Naive thymus-derived CD4-positive, alpha-beta T cell (primary cell): ENCODE data around the gene KLHL8. TPM values are rescaled to one million over a fixed set of nuclear protein-coding genes. Genes with fewer than 3 reads are reported as not detected.

Source experiments
- ATAC-seq: fragments of 150-1000 bp; cut with Tn5 transposase; 2 replicates; pipeline ENCODE4 v1.10.0; 2021; ENCODE audit warnings: mild to moderate bottlenecking, moderate library complexity
- CTCF ChIA-PET: fragments of 350-600 bp; sonication (Branson Sonifier 250); formaldehyde crosslinking; loops from one replicate; lab custom pipeline; 2021; ENCODE audit warnings: antibody characterized with exemption; lab: Charles Lee
- POLR2A ChIA-PET: fragments of 350-600 bp; sonication (Branson Sonifier 250); formaldehyde crosslinking; loops from one replicate; lab custom pipeline; 2021; ENCODE audit warnings: antibody characterized with exemption, inconsistent platforms; lab: Charles Lee
- DNase-seq, 9 donors: peaks; one replicate each; pipeline versions ENCODE4 v3.0.0 to v3.0.0-alpha.2; 2020 to 2022; ENCODE audit warnings: mixed read lengths in 1 of 9
- H3K27ac ChIP-seq: one replicate; pipeline ENCODE4 v1.7.0; 2013; ENCODE audit warnings: mild to moderate bottlenecking, low read depth, low read length, moderate library complexity
- H3K27me3 ChIP-seq, 2 donors: one replicate each; pipeline ENCODE4 v1.7.0; 2013; ENCODE audit warnings: low read length in 2 of 2, mild to moderate bottlenecking in 2 of 2, moderate library complexity in 2 of 2; ENCODE audit not compliant: control insufficient read depth in 2 of 2, insufficient read depth in 2 of 2
- H3K36me3 ChIP-seq, 3 experiments: 1 replicate in 2 of 3; 2 replicates in 1 of 3; pipeline ENCODE4 v1.7.0; 2013; ENCODE audit warnings: low read length in 3 of 3, mild to moderate bottlenecking in 3 of 3, moderate library complexity in 1 of 3; ENCODE audit not compliant: insufficient read depth in 3 of 3, control insufficient read depth in 2 of 3
- H3K4me1 ChIP-seq, 2 donors: one replicate each; pipeline ENCODE4 v1.7.0; 2013; ENCODE audit warnings: low read length in 2 of 2, mild to moderate bottlenecking in 2 of 2, moderate library complexity in 1 of 2; ENCODE audit not compliant: control insufficient read depth in 2 of 2, insufficient read depth in 2 of 2
- H3K4me3 ChIP-seq: 2 replicates; pipeline ENCODE4 v1.7.0; 2013; ENCODE audit warnings: mild to moderate bottlenecking, low read length
- H3K9me3 ChIP-seq, 3 experiments: 1 replicate in 2 of 3; 2 replicates in 1 of 3; pipeline ENCODE4 v1.7.0; 2013; ENCODE audit warnings: low read length in 3 of 3; ENCODE audit not compliant: control insufficient read depth in 2 of 3
- H3K27ac Mint-ChIP-seq, 9 donors: one replicate each; pipeline ENCODE4 v1.8.0; 2020 to 2022; ENCODE audit warnings: mixed read lengths in 9 of 9, mild to moderate bottlenecking in 8 of 9, moderate library complexity in 5 of 9, inconsistent platforms in 2 of 9
- H3K27me3 Mint-ChIP-seq, 5 donors: one replicate each; pipeline ENCODE4 v1.8.0; 2021 to 2022; ENCODE audit warnings: mixed read lengths in 5 of 5, mild to moderate bottlenecking in 1 of 5
- H3K36me3 Mint-ChIP-seq, 5 donors: one replicate each; pipeline ENCODE4 v1.8.0; 2020 to 2022; ENCODE audit warnings: mixed read lengths in 5 of 5, mild to moderate bottlenecking in 3 of 5, inconsistent platforms in 1 of 5
- H3K4me1 Mint-ChIP-seq, 7 donors: one replicate each; pipeline ENCODE4 v1.8.0; 2020 to 2022; ENCODE audit warnings: mixed read lengths in 7 of 7, mild to moderate bottlenecking in 3 of 7, inconsistent platforms in 1 of 7
- H3K4me3 Mint-ChIP-seq, 10 donors: one replicate each; pipeline ENCODE4 v1.8.0; 2020 to 2022; ENCODE audit warnings: mild to moderate bottlenecking in 10 of 10, mixed read lengths in 10 of 10, moderate library complexity in 6 of 10, inconsistent platforms in 2 of 10
- H3K9me3 Mint-ChIP-seq, 11 donors: one replicate each; pipeline ENCODE4 v1.8.0; 2020 to 2022; ENCODE audit warnings: mixed read lengths in 11 of 11, mild to moderate bottlenecking in 4 of 11, inconsistent platforms in 1 of 11, moderate library complexity in 1 of 11
- intact Hi-C, 2 donors: fragments of 100-400 bp; cut with micrococcal nuclease; formaldehyde crosslinking; loops; one replicate each; pipeline ENCODE4 v1.15.1; 2023
- polyA plus RNA-seq, 2 donors: library from polyadenylated mRNA; unstranded; fragments of 300-500 nt; fragmentation: Illumina TruSeq; gene quantifications; one replicate each; pipeline ENCODE4 v1.2.3, GENCODE V29; 2021
- total RNA-seq, 6 experiments: library from RNA in 5 of 6; stranded (reverse) in 5 of 6; gene quantifications; 1 replicate in 5 of 6; 2 replicates in 1 of 6; pipeline ENCODE4 v1.2.3 and lab custom pipeline; 2021 to 2026

The KLHL8 gene
- total and polyA plus RNA-seq, 7 experiments from 2014 or later = 9.7 to 15.7 (median 11.5) TPM

GRCh38 chr4:87120010-87120409 lies 100.4 kb downstream of the KLHL8 start:
- no peaks in the 10 kb centered on the region for H3K4me1 ChIP-seq
- H3K27ac ChIP-seq = no peak overlapping the region
- no peak overlapping the region for H3K4me3 ChIP-seq
- CTCF ChIA-PET = no interaction called here
- peak overlapping the region in 3 of 9 donors; percentile 19 to 37 (median 23) for H3K27ac Mint-ChIP-seq
- H3K27me3 Mint-ChIP-seq = no peaks in the 10 kb centered on the region
- POLR2A ChIA-PET = no interaction called here
- intact Hi-C loops = no loop called here
- peaks cover 0 to 56% (median 30%) of the 10 kb centered on the region in 5 donors for H3K36me3 Mint-ChIP-seq
- DNase-seq (no peak), ATAC-seq (no peak)
- H3K9me3 Mint-ChIP-seq = no peaks in the 10 kb centered on the region
- peaks cover 5 to 39% (median 19%) of the 10 kb centered on the region in 7 donors for H3K4me1 Mint-ChIP-seq
- no peaks in the 10 kb centered on the region for H3K9me3 ChIP-seq
- H3K27me3 ChIP-seq = no peaks in the 10 kb centered on the region
- peaks cover 0 to 55% (median 7%) of the 10 kb centered on the region in 3 experiments for H3K36me3 ChIP-seq
- H3K4me3 Mint-ChIP-seq = no peak overlapping the region

DNA sequence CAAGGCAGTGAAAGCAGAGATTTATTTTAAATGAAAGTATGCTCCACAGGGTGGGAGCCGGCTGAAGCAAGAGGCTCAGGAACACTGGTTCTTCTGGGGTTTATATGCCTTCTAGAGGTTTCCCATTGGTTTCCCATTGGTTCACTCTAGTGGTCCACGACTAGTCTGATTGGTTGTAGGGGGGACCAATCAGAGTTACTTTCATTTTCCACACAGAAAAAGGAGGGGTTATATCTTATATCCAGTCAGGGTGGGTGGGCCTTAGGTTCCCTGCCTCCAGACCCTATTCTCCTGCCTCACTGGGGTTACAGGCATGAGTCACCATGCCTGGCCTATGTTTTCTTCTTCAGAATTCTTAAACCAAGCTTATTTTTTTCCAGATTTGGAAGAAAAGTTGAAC lies 101.6 kb downstream of the KLHL8 start:
- no peak overlapping the region for H3K4me3 ChIP-seq
- Mint-ChIP-seq H3K4me1 (peaks cover 5 to 39% (median 19%) of the 10 kb centered on the region in 7 donors), H3K27me3 (no peaks in the 10 kb centered on the region), H3K9me3 (no peaks in the 10 kb centered on the region), H3K36me3 (peaks cover 0 to 59% (median 34%) of the 10 kb centered on the region in 5 donors), H3K27ac (peak overlapping the region in 3 of 9 donors; percentile 23 to 36 (median 29)), H3K4me3 (no peak overlapping the region)
- ATAC-seq (no peak), DNase-seq (no peak)
- peaks cover 0 to 58% (median 7%) of the 10 kb centered on the region in 3 experiments for H3K36me3 ChIP-seq
- intact Hi-C loops = no loop called here
- ChIA-PET CTCF (interaction anchor here (0.7 to 0.8 kb wide), 2 partner anchors 25 to 123 kb away, joined by 3 to 4 read pairs; no protein-coding TSS in a partner anchor), POLR2A (interaction anchor here (0.6 to 1.0 kb wide), 2 partner anchors 14 to 112 kb away, joined by 3 to 4 read pairs; no protein-coding TSS in a partner anchor)
- H3K27ac ChIP-seq = no peak overlapping the region
- no peaks in the 10 kb centered on the region for H3K27me3 ChIP-seq
- H3K4me1 ChIP-seq = no peaks in the 10 kb centered on the region
- no peaks in the 10 kb centered on the region for H3K9me3 ChIP-seq

DNA sequence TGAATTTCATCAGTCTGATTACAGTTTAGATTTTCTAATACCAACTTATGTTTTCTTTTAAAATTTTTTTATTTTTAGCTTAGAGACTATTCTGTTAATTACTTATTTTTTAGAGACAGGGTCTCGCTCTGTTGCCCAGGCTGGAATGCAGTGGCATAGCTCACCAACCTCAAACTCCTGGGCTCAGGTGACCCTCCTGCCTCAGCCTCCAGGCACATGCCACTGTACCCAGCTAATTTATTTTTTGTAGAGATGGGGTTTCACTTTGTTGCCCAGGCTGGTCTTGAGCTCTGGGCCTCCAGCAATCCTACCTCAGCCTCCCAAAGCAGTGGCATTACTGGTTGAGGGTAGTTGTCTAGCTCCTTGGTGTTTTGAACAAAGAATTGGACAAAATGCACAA lies 102.0 kb downstream of the KLHL8 start:
- H3K4me3 ChIP-seq = no peak overlapping the region
- ATAC-seq (no peak), DNase-seq (no peak)
- peaks cover 0 to 56% (median 7%) of the 10 kb centered on the region in 3 experiments for H3K36me3 ChIP-seq
- no peaks in the 10 kb centered on the region for H3K27me3 ChIP-seq
- CTCF ChIA-PET = interaction anchor here (0.7 to 0.8 kb wide), 2 partner anchors 25 to 123 kb away, joined by 3 to 4 read pairs; no protein-coding TSS in a partner anchor
- no peaks in the 10 kb centered on the region for H3K4me1 ChIP-seq
- Mint-ChIP-seq H3K9me3 (no peaks in the 10 kb centered on the region), H3K27me3 (no peaks in the 10 kb centered on the region), H3K36me3 (peaks cover 0 to 57% (median 34%) of the 10 kb centered on the region in 5 donors), H3K27ac (peak overlapping the region in 1 of 9 donors; percentile 36), H3K4me1 (peaks cover 5 to 38% (median 19%) of the 10 kb centered on the region in 7 donors), H3K4me3 (no peak overlapping the region)
- POLR2A ChIA-PET = interaction anchor here (0.6 kb wide), 1 partner anchor 112 kb away, joined by 3 read pairs; no protein-coding TSS in a partner anchor
- intact Hi-C loops = no loop called here
- H3K27ac ChIP-seq = no peak overlapping the region
- no peaks in the 10 kb centered on the region for H3K9me3 ChIP-seq

DNA sequence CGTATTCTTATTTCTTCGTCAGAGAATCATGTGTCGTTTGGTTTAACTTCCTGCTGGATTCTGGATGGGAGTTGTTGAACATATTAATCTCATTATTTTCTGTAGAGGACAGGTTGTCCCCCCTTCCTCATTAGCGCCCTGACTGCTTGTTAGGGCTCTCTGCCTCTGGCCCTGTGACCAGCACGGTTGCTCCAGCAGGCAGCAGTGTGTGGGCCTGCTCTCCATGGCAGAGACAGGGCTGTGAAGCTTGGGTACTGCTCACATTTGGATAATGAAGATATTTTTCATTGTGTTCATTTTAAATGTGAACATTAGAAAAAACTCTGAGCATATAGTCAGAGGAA lies 102.7 kb downstream of the KLHL8 start:
- peak overlapping the region in 1 of 9 donors; percentile 21 for H3K27ac Mint-ChIP-seq
- H3K9me3 ChIP-seq = no peaks in the 10 kb centered on the region
- ChIA-PET POLR2A (no interaction called here), CTCF (no interaction called here)
- ATAC-seq (no peak), DNase-seq (no peak)
- intact Hi-C loops = no loop called here
- H3K27ac ChIP-seq = no peak overlapping the region
- H3K4me1 Mint-ChIP-seq = peaks cover 5 to 36% (median 19%) of the 10 kb centered on the region in 7 donors
- H3K27me3 ChIP-seq = no peaks in the 10 kb centered on the region
- no peaks in the 10 kb centered on the region for H3K9me3 Mint-ChIP-seq
- H3K4me3 ChIP-seq = no peak overlapping the region
- no peaks in the 10 kb centered on the region for H3K4me1 ChIP-seq
- H3K27me3 Mint-ChIP-seq = no peaks in the 10 kb centered on the region
- peaks cover 0 to 55% (median 34%) of the 10 kb centered on the region in 5 donors for H3K36me3 Mint-ChIP-seq
- peaks cover 0 to 56% (median 7%) of the 10 kb centered on the region in 3 experiments for H3K36me3 ChIP-seq
- H3K4me3 Mint-ChIP-seq = no peak overlapping the region

GRCh38 chr4:87117051-87117731 lies 103.2 kb downstream of the KLHL8 start:
- CTCF ChIA-PET = interaction anchor here (0.6 kb wide), 1 partner anchor 220 kb away, joined by 3 read pairs; no protein-coding TSS in a partner anchor
- Mint-ChIP-seq H3K36me3 (peaks cover 0 to 60% (median 34%) of the 10 kb centered on the region in 5 donors), H3K27me3 (no peaks in the 10 kb centered on the region), H3K9me3 (no peaks in the 10 kb centered on the region), H3K27ac (peak overlapping the region in 1 of 9 donors; percentile 21), H3K4me1 (peaks cover 5 to 31% (median 19%) of the 10 kb centered on the region in 7 donors), H3K4me3 (no peak overlapping the region)
- no peak overlapping the region for H3K4me3 ChIP-seq
- POLR2A ChIA-PET = no interaction called here
- ATAC-seq (no peak), DNase-seq (no peak)
- peaks cover 0 to 56% (median 7%) of the 10 kb centered on the region in 3 experiments for H3K36me3 ChIP-seq
- no peaks in the 10 kb centered on the region for H3K27me3 ChIP-seq
- H3K9me3 ChIP-seq = no peaks in the 10 kb centered on the region
- intact Hi-C loops = no loop called here
- H3K27ac ChIP-seq = no peak overlapping the region
- H3K4me1 ChIP-seq = no peaks in the 10 kb centered on the region

- Mint-ChIP-seq H3K4me3 (no peak overlapping the region), H3K27ac (no peak overlapping the region), H3K9me3 (no peaks in the 10 kb centered on the region), H3K27me3 (no peaks in the 10 kb centered on the region), H3K4me1 (peaks cover 3 to 23% (median 20%) of the 10 kb centered on the region in 7 donors), H3K36me3 (peaks cover 0 to 68% (median 38%) of the 10 kb centered on the region in 5 donors)
- DNase-seq (no peak), ATAC-seq (no peak)
- Histone ChIP-seq H3K27me3 (no peaks in the 10 kb centered on the region), H3K4me1 (no peaks in the 10 kb centered on the region), H3K9me3 (no peaks in the 10 kb centered on the region), H3K36me3 (peaks cover 0 to 56% (median 7%) of the 10 kb centered on the region in 3 experiments), H3K27ac (no peak overlapping the region), H3K4me3 (no peak overlapping the region)
- intact Hi-C loops = no loop called here
- CTCF ChIA-PET = interaction anchor here (0.8 kb wide), 1 partner anchor 193 kb away, joined by 3 read pairs; no protein-coding TSS in a partner anchor
- POLR2A ChIA-PET = no interaction called here
Observed at GRCh38 chr4:87116231-87116630, 104.2 kb downstream of the KLHL8 start.
